Measurements from ENCODE around the gene C2orf92.

C2orf92 gene

DNA sequence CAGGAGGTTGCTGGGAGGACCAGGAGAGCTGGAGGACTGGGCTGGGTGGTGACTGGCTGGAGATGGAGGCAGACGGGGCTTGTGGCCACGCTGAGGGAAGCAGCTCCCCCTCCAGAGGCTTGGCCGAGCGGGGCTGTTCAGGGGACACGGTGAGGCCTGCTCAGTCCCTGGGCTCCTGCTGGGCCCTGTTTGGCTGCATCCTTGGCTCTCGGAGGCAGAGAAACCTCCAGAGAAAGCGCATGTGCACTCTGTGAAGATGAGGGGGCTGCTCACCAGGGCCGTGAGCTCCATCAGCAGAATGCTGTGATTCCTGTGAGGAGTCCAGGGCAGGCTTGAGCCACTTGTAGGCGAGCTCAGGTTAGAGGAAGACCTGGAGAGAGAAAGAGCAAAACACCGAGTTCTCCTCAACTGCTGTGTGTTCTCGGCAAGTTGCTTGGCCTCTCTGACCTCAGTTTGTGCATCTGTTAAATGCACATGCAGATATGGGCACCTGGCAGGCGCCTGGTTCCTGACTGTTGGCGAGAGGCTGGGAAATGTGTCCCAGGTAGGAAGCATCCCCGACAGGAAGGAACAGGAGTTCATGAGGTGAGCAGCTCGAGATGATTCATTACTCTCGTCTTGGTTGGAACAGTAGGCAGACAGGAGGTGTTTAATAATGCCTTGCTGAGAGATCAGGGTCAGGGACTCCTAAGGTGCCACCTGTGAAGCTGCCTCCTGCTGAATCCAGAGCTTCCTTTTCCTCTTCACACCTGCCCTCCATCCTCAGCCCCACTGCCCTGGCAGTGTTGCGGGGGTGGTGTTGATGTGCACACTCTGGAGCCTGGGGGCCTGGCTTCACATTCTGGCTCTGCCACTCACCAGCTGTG is 44.8 kb downstream of the C2orf92 start:
- no peak for DNase-seq (ENCODE audit: low read depth)

DNA sequence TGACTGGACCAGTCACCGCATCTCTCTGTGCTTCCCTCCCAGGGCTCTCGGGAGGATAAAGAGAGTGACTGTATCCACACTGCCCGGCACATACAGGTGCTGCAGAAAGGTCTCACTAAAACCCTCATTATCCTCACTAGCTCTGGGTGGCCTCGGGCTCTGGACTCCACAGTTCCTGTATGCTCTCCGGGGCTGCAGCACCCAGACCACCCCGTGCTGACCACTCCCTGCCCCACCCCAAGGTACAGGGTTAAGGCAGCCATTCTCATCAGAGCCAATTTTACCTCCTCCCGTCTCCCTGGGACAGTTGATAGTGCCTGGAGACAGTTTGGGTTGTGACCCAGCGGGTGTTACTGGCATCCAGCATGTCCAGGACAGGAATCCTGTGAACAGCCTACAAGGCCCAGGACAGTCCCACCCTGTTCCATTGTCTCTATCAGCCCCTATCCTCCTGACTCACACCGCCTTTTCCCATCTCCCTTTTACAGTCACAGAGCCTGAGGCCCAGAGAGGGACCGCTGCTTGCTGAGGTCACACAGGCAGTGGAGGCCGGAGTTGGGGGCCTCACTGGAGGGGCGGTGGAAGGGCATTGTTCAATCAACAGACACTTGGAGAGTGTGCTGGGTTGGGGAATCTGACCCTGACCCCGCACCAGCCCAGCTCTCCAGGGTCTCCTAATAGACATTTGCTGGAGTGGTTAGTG is 45.6 kb downstream of the C2orf92 start:
- DNase-seq (ENCODE audit: low read depth): no peak

DNA sequence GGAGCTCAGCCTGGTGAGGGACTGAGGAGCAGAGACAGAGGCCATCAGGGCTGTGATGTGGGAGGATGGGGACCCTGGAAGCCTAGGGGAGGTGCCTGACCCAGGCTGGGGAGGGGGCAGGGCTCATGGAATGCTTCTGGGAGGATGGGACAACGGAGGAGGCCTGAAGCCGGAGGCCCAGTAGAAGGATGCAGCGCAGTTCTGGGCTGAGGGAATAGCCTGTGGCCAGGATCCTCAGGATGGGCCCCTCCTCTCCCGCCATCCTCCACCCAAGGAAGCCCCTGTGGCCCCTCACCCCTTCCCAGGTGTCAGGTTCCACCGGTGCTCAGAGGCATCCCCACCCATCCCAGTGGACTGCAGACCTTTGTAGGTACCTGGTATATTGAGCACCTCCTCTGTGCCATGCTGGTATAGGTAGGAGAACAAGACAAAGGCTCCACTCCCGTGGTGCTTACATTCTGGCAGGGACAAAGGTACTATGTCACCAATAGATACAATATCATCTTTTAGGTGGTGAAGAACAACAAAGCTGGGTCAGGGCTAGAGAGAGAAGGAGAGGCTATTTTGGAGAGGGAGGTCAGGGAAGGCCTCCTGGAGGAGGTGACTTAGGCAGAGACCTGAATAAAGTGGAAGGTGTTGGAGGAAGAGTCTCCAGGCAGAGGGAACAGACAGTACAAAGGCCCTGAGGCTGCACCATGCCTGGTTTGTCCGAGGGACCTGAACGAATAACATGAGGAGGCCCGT is 46.6 kb downstream of the C2orf92 start:
- no peak for DNase-seq (ENCODE audit: low read depth)

DNA sequence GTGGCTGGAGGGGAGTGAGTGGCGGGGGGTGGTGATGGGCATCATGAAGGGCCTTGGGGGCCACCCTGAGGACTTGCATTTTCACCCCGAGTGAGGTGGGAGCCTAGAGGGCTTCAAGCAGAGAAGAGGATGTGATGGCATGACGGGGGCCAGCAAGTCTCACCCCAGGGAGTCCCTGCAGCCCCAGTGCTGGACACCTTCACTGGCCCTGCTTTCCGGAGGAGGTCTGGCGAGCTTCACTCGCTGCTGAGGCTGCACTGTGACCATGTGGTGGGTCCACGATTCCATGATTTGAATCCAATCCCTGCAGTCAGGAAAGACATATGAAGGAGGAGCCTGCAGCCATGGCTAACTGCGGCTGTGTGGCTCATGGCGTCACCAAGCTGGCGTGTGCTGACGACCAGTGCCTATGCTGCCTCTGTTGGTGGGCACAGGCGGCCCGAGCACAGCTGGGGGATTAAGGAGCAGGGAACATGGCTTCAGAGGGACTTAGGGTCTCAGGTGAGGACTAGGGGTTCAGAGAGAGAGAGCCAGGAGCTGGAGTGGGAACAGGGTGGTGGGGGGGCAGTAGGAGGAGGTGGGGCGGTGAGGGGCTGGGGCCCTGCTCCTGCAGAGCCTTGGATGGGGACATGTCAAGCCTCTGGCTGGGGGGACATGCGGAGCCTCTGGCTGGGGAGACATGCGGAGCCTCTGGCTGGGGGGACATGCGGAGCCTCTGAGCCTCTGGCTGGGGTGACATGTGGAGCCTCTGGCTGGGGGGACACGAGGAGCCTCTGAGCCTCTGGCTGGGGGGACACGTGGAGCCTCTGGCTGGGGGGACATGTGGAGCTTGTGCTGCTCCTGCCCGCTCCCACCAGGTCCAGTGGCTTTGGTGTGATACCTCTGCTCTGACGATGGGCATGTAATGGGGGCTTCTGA is 47.4 kb downstream of the C2orf92 start:
- no peak for DNase-seq (ENCODE audit: low read depth)

DNA sequence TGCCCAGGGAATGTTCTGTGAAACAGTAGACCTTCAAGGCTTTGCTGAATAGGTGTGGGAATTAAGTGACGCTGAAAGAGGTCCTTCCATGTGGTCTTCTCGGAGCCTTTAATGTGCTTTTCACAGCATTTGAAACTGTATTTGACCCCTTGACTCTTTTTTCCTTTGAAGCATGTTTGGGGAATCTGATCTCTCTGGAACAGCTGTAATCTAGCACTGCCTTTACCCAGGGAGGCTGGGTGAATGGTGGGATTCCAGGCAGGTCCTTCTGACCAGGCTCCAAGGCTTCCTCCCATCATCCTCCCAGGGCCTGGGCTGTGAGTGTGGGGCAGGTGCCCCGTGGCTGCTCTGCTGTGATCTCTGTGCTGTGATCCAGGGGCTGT is 48.1 kb downstream of the C2orf92 start:
- no peak for DNase-seq (ENCODE audit: low read depth)

DNA sequence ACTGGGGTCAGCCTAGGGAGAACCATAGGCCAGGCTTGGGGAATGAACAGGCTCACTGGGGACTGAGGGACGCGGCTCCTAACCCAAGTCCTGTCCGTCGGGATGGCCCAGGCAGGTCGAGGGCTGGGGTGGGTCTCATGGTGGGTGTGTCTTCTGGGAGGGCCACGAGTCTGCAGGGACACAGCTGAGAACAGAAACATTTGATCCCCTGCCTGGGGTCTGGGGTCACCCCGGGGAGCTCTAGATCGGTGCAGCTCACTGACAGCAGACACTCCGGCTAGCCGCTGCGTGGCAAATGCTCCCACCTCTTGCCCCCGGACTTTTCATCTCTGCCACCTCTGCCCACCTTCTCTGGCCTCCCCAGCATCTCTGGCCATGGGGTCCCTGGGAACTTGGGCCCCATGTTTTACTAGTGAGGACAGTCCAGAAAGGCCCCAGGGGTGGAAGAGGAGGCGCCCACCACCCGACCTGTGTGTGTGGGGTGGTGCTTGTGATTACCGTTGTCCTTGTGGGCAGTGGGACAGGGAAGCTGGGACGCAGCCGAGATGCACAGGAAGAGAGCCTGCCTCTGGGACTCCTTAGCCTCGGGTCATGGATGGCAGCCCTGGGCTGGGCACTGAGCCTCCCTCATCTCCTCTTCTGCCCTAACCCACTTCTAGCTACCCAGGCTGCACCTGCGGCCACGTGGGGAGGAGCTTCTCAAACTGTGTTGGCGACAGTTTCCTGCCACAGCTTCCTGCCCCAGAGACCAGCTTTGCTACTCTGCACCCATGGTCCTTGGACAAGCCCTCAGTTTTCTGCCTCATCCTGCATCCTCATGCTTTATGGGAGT is 48.8 kb downstream of the C2orf92 start:
- peak; percentile 56 for DNase-seq (ENCODE audit: low read depth)

DNA sequence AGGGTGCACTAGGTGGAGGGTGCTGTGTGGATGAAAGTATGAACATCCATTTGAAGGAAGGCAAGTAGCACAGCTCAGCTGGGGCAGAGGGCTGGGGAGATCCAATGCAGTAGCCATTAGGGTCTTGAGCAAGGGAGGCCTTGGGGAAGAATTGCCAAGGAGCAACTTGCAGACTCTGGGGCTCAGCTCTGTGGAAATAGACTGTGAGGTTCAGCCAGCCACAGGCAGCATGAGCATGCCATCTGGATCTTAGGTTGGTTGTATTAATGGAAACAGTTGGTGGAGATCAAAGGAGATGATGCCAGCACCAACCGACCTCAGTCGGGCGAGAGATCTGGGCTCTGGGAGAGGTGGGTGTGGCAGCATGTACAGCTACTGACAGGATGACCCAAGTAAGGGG is 49.4 kb downstream of the C2orf92 start:
- DNase-seq (ENCODE audit: low read depth): no peak

DNA sequence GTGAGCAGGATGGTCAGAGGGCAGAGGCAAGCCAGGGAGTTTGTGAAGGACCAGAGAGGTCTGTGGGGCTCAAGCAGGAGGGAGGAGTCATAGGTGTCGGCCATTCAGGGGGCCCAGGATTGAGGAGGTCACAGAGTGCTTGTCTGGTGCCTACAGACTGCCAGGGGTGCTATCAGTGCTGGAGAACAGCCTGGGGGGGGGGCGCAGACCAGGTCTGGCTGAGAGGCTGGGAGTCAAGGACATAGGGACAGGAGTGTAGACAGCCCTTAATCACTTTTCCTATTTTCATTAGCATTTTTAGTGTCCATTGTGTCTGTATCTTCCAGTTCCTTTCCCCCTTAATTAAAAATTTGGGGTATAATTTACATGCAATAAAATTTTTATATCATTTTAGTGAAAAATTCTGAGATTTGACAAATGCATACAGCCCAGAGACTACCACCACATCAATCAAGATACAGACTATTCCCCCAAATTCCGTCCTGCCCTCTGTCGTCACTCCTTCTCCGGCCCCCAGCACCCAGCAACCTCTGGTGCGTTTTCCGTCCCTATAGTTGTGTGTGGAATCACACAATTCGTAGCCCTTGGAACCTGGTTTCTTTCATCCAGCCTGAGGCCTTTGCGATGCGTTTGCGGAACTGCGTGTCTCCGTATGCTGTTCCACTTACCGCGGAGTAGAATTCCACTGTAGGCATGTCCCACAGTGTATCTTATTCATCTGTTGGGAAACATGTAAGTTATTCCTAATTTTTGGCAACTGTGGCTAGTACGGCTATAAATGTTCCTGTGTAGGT is 50.0 kb downstream of the C2orf92 start:
- DNase-seq (ENCODE audit: low read depth): no peak

DNA sequence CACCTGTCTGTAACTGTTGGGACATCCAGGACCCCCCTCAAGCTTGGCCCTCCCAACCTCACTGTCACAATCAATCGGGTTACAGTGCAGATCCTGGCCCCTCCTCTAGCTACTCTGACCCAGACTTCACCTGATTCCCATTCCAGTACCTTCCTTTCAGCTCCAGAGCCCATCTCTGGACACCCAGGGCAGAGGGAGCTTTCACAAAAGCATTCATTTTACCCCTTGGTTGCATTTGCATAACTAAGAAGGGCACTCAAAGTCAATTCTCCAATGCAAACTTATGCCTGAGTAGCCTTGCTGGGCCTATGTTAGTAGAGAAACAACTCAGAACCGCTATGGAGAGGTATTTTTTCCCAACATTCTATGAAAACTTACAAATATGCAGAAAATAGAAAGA is 51.2 kb downstream of the C2orf92 start:
- no peak for DNase-seq (ENCODE audit: low read depth)

DNA sequence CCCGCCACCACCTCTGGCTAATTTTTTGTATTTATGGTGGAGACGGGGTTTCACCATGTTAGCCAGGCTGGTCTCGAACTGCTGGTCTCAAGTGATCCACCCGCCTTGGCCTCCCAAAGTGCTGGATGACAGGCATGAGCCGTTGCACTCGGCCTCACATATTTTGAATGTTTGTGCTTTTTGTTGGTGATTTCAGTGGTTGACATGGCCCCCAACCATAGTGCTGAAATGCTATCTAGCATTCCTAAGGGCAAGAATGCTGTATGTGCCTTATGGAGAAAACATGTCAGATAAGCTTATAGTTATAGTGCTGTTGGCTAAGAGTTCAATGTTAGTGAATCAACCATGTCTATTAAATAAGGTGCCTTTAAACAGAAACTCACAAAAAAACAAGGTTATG is 52.7 kb downstream of the C2orf92 start:
- no peak for DNase-seq (ENCODE audit: low read depth)

DNA sequence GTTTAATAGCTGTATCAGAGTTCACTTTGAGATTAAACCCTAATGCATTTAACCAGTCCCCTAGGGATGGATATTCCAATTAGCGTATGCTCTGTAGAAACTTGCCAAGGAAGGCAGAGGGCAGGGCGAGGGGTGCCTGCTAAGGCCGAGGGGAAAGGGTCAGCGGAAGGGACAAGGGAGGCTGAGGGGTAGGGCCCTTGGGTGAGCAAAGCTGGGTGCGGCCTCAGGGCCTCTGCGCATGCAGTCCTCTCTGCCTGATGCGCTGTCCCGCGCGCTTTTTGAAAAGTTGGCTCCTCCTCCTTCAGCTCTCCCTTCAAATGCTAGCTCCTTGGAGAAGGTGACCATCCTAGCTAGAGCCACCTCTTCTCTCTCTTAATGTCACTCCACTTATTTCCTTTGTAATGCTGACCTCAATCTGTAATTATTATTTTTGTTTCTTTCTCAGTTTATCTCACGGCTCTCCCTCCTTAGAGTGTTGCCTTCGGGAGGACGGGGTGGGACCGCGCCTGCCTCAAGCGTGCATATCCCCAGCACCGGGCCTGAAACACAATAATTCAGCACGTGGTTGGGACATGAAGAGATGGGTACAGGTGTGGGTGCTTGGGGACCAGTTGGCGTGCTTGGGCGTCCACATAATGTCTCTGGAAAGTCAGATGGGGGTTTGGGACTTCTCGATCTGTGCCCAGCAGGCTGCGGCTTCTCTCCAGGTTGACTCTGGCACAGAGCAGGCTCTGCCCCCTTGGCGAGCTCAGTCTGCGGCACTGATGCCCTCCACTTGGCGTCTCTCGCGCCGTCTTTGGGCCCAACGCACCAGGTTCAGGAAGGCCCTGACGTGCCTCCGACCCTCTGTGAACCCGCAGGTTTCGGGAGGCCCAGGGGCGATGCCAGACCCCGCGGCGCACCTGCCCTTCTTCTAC is 53.9 kb downstream of the C2orf92 start:
- no peak for DNase-seq (ENCODE audit: low read depth)

DNA sequence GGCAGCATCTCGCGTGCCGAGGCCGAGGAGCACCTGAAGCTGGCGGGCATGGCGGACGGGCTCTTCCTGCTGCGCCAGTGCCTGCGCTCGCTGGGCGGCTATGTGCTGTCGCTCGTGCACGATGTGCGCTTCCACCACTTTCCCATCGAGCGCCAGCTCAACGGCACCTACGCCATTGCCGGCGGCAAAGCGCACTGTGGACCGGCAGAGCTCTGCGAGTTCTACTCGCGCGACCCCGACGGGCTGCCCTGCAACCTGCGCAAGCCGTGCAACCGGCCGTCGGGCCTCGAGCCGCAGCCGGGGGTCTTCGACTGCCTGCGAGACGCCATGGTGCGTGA is 54.5 kb downstream of the C2orf92 start:
- DNase-seq (ENCODE audit: low read depth): no peak

DNA sequence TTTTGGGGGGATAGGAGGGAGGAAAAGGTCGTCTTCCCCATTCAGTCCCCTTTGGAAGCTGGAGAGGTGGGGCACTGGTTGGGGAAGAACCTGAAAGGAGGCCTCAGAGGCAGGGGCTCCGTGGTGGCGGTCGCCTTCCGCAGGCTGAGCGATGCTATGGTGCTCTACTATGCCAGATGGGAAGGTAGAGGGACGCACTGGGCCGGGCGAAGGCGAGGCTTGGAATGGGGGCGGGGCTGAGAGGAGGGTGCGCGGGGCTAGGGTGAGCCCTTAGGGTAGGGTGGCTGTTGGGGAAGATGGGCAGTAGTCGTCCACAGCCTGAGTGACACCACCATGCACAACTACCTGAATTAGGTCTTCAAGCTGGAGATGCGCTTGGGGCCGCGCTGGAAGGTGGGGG is 55.0 kb downstream of the C2orf92 start:
- DNase-seq (ENCODE audit: low read depth): no peak

DNA sequence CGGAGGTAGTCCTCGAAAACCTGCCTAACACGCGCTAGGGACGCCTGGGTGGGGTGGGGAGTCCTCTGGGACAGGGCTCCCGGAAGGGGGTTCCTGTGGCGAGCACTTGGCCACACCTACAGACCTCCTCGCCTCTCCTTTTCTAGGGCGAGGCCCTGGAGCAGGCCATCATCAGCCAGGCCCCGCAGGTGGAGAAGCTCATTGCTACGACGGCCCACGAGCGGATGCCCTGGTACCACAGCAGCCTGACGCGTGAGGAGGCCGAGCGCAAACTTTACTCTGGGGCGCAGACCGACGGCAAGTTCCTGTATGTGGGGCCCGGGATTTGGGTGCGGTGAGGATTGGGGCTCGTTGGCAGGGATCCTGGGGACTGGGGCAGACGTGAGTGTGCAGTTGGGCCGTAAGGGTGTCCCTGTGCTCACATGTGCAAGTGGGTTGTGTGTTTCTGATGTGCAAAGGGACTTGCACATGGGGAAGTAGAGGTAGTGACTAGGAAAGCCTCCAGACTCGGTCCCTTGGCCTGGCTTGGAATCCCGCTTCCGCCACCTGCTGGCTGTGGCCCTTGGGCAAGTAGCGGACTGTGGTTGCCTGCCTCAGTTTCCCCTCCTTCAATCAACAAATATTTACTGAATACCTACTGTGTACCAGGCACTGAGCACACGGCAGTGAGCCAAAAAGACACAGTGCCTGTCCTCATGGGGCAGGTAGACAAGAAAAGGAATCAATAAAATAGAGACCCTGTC is 55.6 kb downstream of the C2orf92 start:
- DNase-seq (ENCODE audit: low read depth): no peak

DNA sequence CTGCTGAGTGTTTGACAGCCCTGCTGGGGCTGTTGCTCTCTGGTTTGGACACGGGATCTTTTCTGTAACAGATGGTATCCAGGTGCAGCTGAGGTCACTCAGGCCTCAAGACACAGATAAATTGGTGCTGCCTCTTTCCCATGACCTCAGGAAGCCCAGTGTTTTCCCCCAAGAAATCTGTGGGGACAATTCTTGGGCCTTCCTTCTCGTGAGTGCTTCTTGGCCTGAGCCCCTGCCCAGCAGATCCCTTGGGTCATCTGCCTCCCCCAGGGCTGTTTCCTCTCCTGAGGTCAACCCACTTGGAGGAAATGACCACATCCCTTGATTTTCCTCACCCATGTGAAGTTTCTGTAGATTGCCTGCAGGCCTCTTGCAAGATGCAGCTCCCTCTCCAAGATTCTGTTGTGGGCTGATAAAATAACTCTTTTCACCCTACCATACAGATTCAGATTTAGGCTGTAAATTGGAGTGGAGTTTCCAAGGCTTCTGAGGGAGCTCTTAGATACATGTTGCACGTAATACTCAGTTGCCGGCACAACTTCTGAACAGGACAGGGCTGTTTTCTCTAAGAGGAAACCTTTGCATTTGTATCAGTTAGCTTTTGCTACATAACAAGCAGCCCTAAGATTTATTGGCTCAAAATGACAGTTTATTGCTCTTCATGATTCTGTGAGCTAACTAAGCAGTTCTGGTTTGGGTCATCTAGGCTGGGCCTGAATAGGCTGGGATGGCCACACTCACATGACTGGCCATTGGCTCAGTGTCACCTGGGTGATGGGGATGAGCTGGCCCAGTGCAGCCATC is 57.0 kb downstream of the C2orf92 start:
- DNase-seq (ENCODE audit: low read depth): no peak

DNA sequence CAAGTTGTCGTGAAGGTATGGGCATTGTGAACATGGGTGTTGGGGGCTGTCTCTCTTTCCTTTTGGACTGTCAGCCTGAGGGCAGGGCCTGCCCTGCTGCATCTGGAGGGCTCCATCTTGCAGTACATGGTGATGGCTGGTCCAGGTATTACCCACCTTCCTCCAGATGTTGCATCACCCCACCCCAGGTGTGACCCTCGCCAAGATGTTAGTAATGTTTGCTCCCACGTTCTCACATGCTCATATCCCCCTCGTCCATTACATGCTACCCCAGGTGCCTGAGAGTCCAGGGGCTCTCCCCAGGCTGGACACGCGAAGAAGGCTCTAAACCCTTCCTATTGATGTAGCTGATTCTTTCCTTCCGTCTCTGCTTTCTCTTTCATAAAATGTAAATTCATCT is 57.8 kb downstream of the C2orf92 start:
- no peak for DNase-seq (ENCODE audit: low read depth)

DNA sequence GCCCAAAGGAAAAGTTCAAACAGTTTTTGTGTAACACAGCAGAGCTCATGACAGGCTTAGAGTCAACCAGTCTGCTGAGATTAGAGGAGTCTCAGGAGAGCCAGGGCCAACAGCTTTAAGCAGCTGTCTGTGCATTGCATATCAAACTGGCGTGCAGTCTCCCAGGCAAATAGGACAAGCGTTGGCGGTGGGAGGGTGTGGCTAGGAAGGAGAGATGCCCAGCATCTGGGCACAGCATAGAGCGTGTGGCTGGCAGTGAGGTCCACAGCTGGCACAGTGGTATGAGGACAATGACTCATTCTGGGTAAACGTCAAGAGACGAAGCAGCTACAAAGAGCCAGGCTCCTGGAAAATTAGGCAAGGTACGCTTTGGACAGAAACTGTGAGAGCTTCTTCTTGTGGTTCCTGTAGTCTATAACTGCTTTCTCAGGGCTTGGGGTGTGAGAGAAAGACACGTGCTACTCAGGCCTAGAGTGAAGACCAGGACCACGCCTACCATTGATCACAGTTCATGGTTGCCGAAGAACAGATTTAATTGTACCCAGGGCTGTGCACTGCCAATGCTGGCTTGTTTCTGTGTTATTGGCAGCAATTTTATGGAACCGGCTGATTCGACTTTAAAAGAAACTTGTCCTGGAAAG is 58.7 kb downstream of the C2orf92 start:
- DNase-seq (ENCODE audit: low read depth): no peak

All from activated T-helper 9 cell treated with anti-CD3 and anti-CD28 coated beads, Interleukin-2, amount 50 U/mL, for 16 hours (primary cell).